HepG2 (cell line): ENCODE results near the gene AHCYL1. TPM values are rescaled to one million over a fixed set of nuclear protein-coding genes. Genes with fewer than 3 reads are reported as not detected.

Source experiments
- ATF1 ChIP-seq: IDR thresholded peaks from 2 replicates; pipeline ENCODE4 v1.6.1; 2016; ENCODE audit warnings: mild to moderate bottlenecking, control low read depth
- CREM ChIP-seq, 2 experiments: sonication (generic) in 1 of 2; formaldehyde crosslinking in 1 of 2; IDR thresholded peaks; 2 replicates each; pipeline versions ENCODE4 v1.4.0 to v1.6.1; 2016 to 2020; ENCODE audit warnings: antibody characterized with exemption in 1 of 2, mild to moderate bottlenecking in 1 of 2, missing genetic modification reagents in 1 of 2
- CSRNP1 ChIP-seq: sonication (generic); formaldehyde crosslinking; IDR thresholded peaks from 2 replicates; pipeline ENCODE4 v1.8.1; 2023; ENCODE audit warnings: mild to moderate bottlenecking, missing genetic modification reagents
- ELF3 ChIP-seq: IDR thresholded peaks from 2 replicates; pipeline ENCODE4 v1.6.1; 2016; ENCODE audit warnings: missing genetic modification reagents, missing compliant biosample characterization
- ESRRA ChIP-seq: sonication (generic); formaldehyde crosslinking; IDR thresholded peaks from 2 replicates; pipeline ENCODE4 v1.5.1; 2020; ENCODE audit warnings: mild to moderate bottlenecking, low read depth, missing genetic modification reagents
- ETV5 ChIP-seq: IDR thresholded peaks from 2 replicates; pipeline ENCODE4 v1.6.1; 2018; ENCODE audit warnings: missing biosample characterization, missing genetic modification reagents, inconsistent platforms, borderline replicate concordance
- FIP1L1 ChIP-seq: fragments of 200-400 bp; formaldehyde crosslinking; IDR thresholded peaks from 2 replicates; pipeline ENCODE4 v1.6.1; 2018; ENCODE audit warnings: low read depth, mild to moderate bottlenecking, low read length, moderate library complexity, borderline replicate concordance; ENCODE audit not compliant: insufficient read depth
- GATA4 ChIP-seq: sonication (generic); IDR thresholded peaks from 2 replicates; pipeline ENCODE4 v1.6.1; 2016; ENCODE audit warnings: antibody characterized with exemption, low read depth, borderline replicate concordance
- GFI1 ChIP-seq: sonication (generic); formaldehyde crosslinking; IDR thresholded peaks from 2 replicates; pipeline ENCODE4 v1.5.0; 2020; ENCODE audit warnings: missing genetic modification reagents, mild to moderate bottlenecking, borderline replicate concordance
- HMG20B ChIP-seq: conservative IDR thresholded peaks from 2 replicates; pipeline ENCODE4 v1.6.1; 2016; ENCODE audit warnings: missing genetic modification reagents, missing compliant biosample characterization
- KDM5A ChIP-seq: fragments of 200-600 bp; sonication (generic); IDR thresholded peaks from 2 replicates; pipeline ENCODE4 v1.7.0; 2018; ENCODE audit warnings: antibody characterized with exemption, mild to moderate bottlenecking, low read length, borderline replicate concordance
- KLF16 ChIP-seq, 2 experiments: sonication (generic) in 1 of 2; formaldehyde crosslinking in 1 of 2; IDR thresholded peaks; 2 replicates each; pipeline versions ENCODE4 v1.6.1 to v1.8.0; 2016 to 2023; ENCODE audit warnings: missing genetic modification reagents in 2 of 2, missing compliant biosample characterization in 1 of 2
- MAZ ChIP-seq, 2 experiments: sonication (generic) in 1 of 2; formaldehyde crosslinking in 1 of 2; IDR thresholded peaks; 2 replicates each; pipeline versions ENCODE4 v1.5.0 to v1.6.1; 2012 to 2020; ENCODE audit warnings: low read depth in 2 of 2, mild to moderate bottlenecking in 2 of 2, borderline replicate concordance in 1 of 2, improper control_type of control experiment in 1 of 2, low read length in 1 of 2, missing genetic modification reagents in 1 of 2, moderate library complexity in 1 of 2
- MEF2D ChIP-seq: sonication (generic); formaldehyde crosslinking; IDR thresholded peaks from 2 replicates; pipeline ENCODE4 v1.5.1; 2020; ENCODE audit warnings: mild to moderate bottlenecking, missing genetic modification reagents
- NR2F1 ChIP-seq, 2 experiments: fragments of 450-650 bp in 1 of 2; formaldehyde crosslinking in 1 of 2; IDR thresholded peaks; 2 replicates each; pipeline versions ENCODE4 v1.5.0 to v1.6.1; 2016 to 2020; ENCODE audit warnings: mild to moderate bottlenecking in 1 of 2, missing compliant biosample characterization in 1 of 2, missing genetic modification reagents in 1 of 2, moderate library complexity in 1 of 2
- NR2F6 ChIP-seq, 2 experiments: IDR thresholded peaks; 2 replicates each; pipeline ENCODE4 v1.6.1; 2016; ENCODE audit warnings: antibody characterized with exemption in 1 of 2, mild to moderate bottlenecking in 1 of 2
- PRPF4 ChIP-seq: fragments of 200-400 bp; formaldehyde crosslinking; IDR thresholded peaks from 2 replicates; pipeline ENCODE4 v1.6.1; 2016; ENCODE audit warnings: low read length, low read depth; ENCODE audit not compliant: poor library complexity, severe bottlenecking
- SOX13 ChIP-seq, 3 experiments: fragments of 450-650 bp in 1 of 3; sonication (generic) in 1 of 3; formaldehyde crosslinking in 1 of 3; IDR thresholded peaks in 2 of 3; conservative IDR thresholded peaks in 1 of 3; 2 replicates each; pipeline versions ENCODE4 v1.5.0 to v1.6.1; 2016 to 2020; ENCODE audit warnings: antibody characterized with exemption in 1 of 3, mild to moderate bottlenecking in 1 of 3, missing compliant biosample characterization in 1 of 3, missing genetic modification reagents in 1 of 3, moderate library complexity in 1 of 3
- TFDP2 ChIP-seq: sonication (generic); formaldehyde crosslinking; IDR thresholded peaks from 2 replicates; pipeline ENCODE4 v1.4.0; 2020; ENCODE audit warnings: missing genetic modification reagents
- THAP11 ChIP-seq: IDR thresholded peaks from 2 replicates; pipeline ENCODE4 v1.6.1; 2016; ENCODE audit warnings: missing biosample characterization, missing genetic modification reagents
- ZFX ChIP-seq: sonication (generic); formaldehyde crosslinking; IDR thresholded peaks from 2 replicates; pipeline ENCODE4 v1.4.0; 2020; ENCODE audit warnings: mild to moderate bottlenecking, low read depth, missing genetic modification reagents, moderate library complexity
- ZNF124 ChIP-seq: sonication (generic); formaldehyde crosslinking; IDR thresholded peaks from 2 replicates; pipeline ENCODE4 v1.4.0; 2020; ENCODE audit warnings: missing genetic modification reagents
- ZNF20 ChIP-seq: sonication (generic); formaldehyde crosslinking; IDR thresholded peaks from 2 replicates; pipeline ENCODE4 v1.4.0; 2020; ENCODE audit warnings: mild to moderate bottlenecking, moderate library complexity, missing genetic modification reagents
- ZNF292 ChIP-seq: sonication (generic); formaldehyde crosslinking; IDR thresholded peaks from 2 replicates; pipeline ENCODE4 v1.8.1; 2022; ENCODE audit warnings: mild to moderate bottlenecking, low read depth, missing genetic modification reagents, borderline replicate concordance
- ZNF878 ChIP-seq: sonication (generic); formaldehyde crosslinking; IDR thresholded peaks from 2 replicates; pipeline ENCODE4 v1.8.1; 2023; ENCODE audit warnings: mild to moderate bottlenecking, missing genetic modification reagents, moderate library complexity
- polyA plus RNA-seq, 8 experiments: library from polyadenylated mRNA; depleted of rRNA in 3 of 8; stranded (reverse) in 7 of 8; unstranded in 1 of 8; fragments of >200 nt; fragmentation: Illumina TruSeq in 4 of 8; extraction: Trizol in 4 of 8; gene quantifications; 2 replicates each; pipeline versions ENCODE4 v1.2.1 to v1.2.3, GENCODE V29; 2011 to 2016; ENCODE audit warnings: low read depth in 4 of 8, missing spikeins in 1 of 8, mixed read lengths in 1 of 8; ENCODE audit not compliant: insufficient read depth in 1 of 8
- total RNA-seq, 5 experiments: library from RNA; depleted of rRNA; stranded (reverse); fragments of >200 nt; fragmentation: Illumina TruSeq; extraction: Trizol; gene quantifications; 2 replicates each; pipeline ENCODE4 v1.2.3, GENCODE V29; 2016; ENCODE audit warnings: low read depth in 1 of 5

AHCYL1 gene
- total and polyA plus RNA-seq, 2 of the 13 experiments (the other 11 are each of a cell fraction or from before 2014, with no cell fraction given): 40.9 to 76.3 TPM

GRCh38 chr1:109959974-109960744 is 24.4 kb upstream of the AHCYL1 start (continued):
- TF ChIP-seq FIP1L1 (no peak), ZNF878 (CRISPR knock-in tag) (no peak; the same call in 1 of the 2 replicates), ESRRA (0 out of 2 replicates have a peak, but pooled peaks have one; percentile 27), PRPF4 (no peak), ZNF20 (CRISPR knock-in tag) (no peak), ATF1 (peak; percentile 33; the same call in 1 of the 2 replicates), MEF2D (peak; percentile 31; the same call in 1 of the 2 replicates), MAZ (IDR thresholded peaks at IDR 0.05; ENCODE audit: borderline replicate concordance, low read depth, low read length) (no peak), MAZ (CRISPR knock-in tag; IDR thresholded peaks at IDR 0.05; ENCODE audit: low read depth) (no peak), HMG20B (peak; percentile 85), ZNF124 (peak; percentile 90; the same call in 1 of the 2 replicates), KLF16 (CRISPR knock-in tag; IDR thresholded peaks at IDR 0.05) (no peak), CSRNP1 (CRISPR knock-in tag) (0 out of 2 replicates have a peak, but pooled peaks have one; percentile 22), ZNF292 (CRISPR knock-in tag) (peak; percentile 14; the same call in 1 of the 2 replicates), THAP11 (CRISPR knock-in tag) (no peak), GFI1 (CRISPR knock-in tag) (peak; percentile 69; the same call in 1 of the 2 replicates), SOX13 (IDR thresholded peaks at IDR 0.05) (peak; percentile 74; the same call in 1 of the 2 replicates), SOX13 (CRISPR knock-in tag; conservative IDR thresholded peaks at IDR 0.05 in 1 of 2, IDR thresholded peaks at IDR 0.05 in 1 of 2) (peak in 1 of 2 experiments; percentile 90; a peak in 2 of 4 replicates), ETV5 (CRISPR knock-in tag) (peak; percentile 62; the same call in 1 of the 2 replicates), NR2F1 (CRISPR knock-in tag; IDR thresholded peaks at IDR 0.05) (peak in 1 of 2 experiments; percentile 47; a peak in 2 of 4 replicates), ZFX (CRISPR knock-in tag) (peak; percentile 61), GATA4 (peak; percentile 47; the same call in 1 of the 2 replicates), ELF3 (CRISPR knock-in tag) (peak; percentile 80), NR2F6 (IDR thresholded peaks at IDR 0.05) (peak; percentile 86), NR2F6 (CRISPR knock-in tag; IDR thresholded peaks at IDR 0.05) (peak; percentile 86), CREM (IDR thresholded peaks at IDR 0.05) (peak; percentile 60; the same call in 1 of the 2 replicates), CREM (CRISPR knock-in tag; IDR thresholded peaks at IDR 0.05) (no peak), TFDP2 (peak; percentile 91), KDM5A (peak; percentile 48; the same call in 1 of the 2 replicates)
